Ishikawa (cell line): ENCODE measurements around the gene ATP2B2.

Source experiments
- CEBPB ChIP-seq: IDR thresholded peaks from 2 replicates; pipeline ENCODE4 v1.6.1; 2012
- CREB1 ChIP-seq: IDR thresholded peaks from 2 replicates; pipeline ENCODE4 v1.6.1; 2012; ENCODE audit warnings: low read depth
- EGR1 ChIP-seq: IDR thresholded peaks from 2 replicates; pipeline ENCODE4 v1.6.1; 2012
- EP300 ChIP-seq: IDR thresholded peaks from 2 replicates; pipeline ENCODE4 v1.6.1; 2012; ENCODE audit warnings: borderline replicate concordance
- FOXM1 ChIP-seq: IDR thresholded peaks from 2 replicates; pipeline ENCODE4 v1.6.1; 2012; ENCODE audit warnings: low read depth, borderline replicate concordance
- NFIC ChIP-seq: IDR thresholded peaks from 2 replicates; pipeline ENCODE4 v1.6.1; 2012
- RAD21 ChIP-seq: IDR thresholded peaks from 2 replicates; pipeline ENCODE4 v1.6.1; 2012; ENCODE audit warnings: low read depth
- TAF1 ChIP-seq: IDR thresholded peaks from 2 replicates; pipeline ENCODE4 v1.6.1; 2012; ENCODE audit warnings: low read depth, mild to moderate bottlenecking
- TCF12 ChIP-seq: IDR thresholded peaks from 2 replicates; pipeline ENCODE4 v1.6.1; 2012; ENCODE audit warnings: low read depth
- TEAD4 ChIP-seq: IDR thresholded peaks from 2 replicates; pipeline ENCODE4 v1.6.1; 2012
- USF1 ChIP-seq: IDR thresholded peaks from 2 replicates; pipeline ENCODE4 v1.6.1; 2012
- YY1 ChIP-seq: IDR thresholded peaks from 2 replicates; pipeline ENCODE4 v1.6.1; 2012; ENCODE audit warnings: low read depth
- ZBTB7A ChIP-seq: IDR thresholded peaks from 2 replicates; pipeline ENCODE4 v1.6.1; 2012; ENCODE audit warnings: low read depth
- TF ChIP-seq, protein P1 (sequence below): IDR thresholded peaks from 2 replicates; pipeline ENCODE4 v1.6.1; 2012
- TF ChIP-seq, protein P2 (sequence below): IDR thresholded peaks from 2 replicates; pipeline ENCODE4 v1.6.1; 2012; ENCODE audit warnings: low read depth, mild to moderate bottlenecking

ATP2B2 gene

GRCh38 chr3:10320320-10320677, 185.1 kb downstream of the ATP2B2 start:
- TF ChIP-seq, protein P1, sequence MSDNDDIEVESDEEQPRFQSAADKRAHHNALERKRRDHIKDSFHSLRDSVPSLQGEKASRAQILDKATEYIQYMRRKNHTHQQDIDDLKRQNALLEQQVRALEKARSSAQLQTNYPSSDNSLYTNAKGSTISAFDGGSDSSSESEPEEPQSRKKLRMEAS: no peak
- TF ChIP-seq YY1 (no peak), ZBTB7A (no peak), TEAD4 (no peak), CREB1 (no peak), TCF12 (no peak)

- TF ChIP-seq YY1 (no peak), CREB1 (no peak), EGR1 (no peak), CEBPB (no peak), ZBTB7A (no peak), NFIC (no peak), FOXM1 (no peak), TAF1 (no peak), EP300 (no peak), USF1 (no peak), TEAD4 (no peak), RAD21 (no peak), TCF12 (no peak)
- TF ChIP-seq, protein P1: no peak
- TF ChIP-seq, protein P2, sequence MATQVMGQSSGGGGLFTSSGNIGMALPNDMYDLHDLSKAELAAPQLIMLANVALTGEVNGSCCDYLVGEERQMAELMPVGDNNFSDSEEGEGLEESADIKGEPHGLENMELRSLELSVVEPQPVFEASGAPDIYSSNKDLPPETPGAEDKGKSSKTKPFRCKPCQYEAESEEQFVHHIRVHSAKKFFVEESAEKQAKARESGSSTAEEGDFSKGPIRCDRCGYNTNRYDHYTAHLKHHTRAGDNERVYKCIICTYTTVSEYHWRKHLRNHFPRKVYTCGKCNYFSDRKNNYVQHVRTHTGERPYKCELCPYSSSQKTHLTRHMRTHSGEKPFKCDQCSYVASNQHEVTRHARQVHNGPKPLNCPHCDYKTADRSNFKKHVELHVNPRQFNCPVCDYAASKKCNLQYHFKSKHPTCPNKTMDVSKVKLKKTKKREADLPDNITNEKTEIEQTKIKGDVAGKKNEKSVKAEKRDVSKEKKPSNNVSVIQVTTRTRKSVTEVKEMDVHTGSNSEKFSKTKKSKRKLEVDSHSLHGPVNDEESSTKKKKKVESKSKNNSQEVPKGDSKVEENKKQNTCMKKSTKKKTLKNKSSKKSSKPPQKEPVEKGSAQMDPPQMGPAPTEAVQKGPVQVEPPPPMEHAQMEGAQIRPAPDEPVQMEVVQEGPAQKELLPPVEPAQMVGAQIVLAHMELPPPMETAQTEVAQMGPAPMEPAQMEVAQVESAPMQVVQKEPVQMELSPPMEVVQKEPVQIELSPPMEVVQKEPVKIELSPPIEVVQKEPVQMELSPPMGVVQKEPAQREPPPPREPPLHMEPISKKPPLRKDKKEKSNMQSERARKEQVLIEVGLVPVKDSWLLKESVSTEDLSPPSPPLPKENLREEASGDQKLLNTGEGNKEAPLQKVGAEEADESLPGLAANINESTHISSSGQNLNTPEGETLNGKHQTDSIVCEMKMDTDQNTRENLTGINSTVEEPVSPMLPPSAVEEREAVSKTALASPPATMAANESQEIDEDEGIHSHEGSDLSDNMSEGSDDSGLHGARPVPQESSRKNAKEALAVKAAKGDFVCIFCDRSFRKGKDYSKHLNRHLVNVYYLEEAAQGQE: no peak
Measured at GRCh38 chr3:10319804-10320203, 185.6 kb downstream of the ATP2B2 start.

GRCh38 chr3:10319251-10319650, 186.1 kb downstream of the ATP2B2 start:
- TF ChIP-seq ZBTB7A: no peak

- TF ChIP-seq TCF12 (no peak), RAD21 (no peak), USF1 (no peak), TEAD4 (no peak), NFIC (no peak), CREB1 (no peak), FOXM1 (no peak), TAF1 (no peak), ZBTB7A (no peak), CEBPB (no peak), EP300 (no peak), EGR1 (no peak), YY1 (no peak)
- TF ChIP-seq, protein P1: no peak
- TF ChIP-seq, protein P2: no peak
Measured at GRCh38 chr3:10317961-10318350, 187.4 kb downstream of the ATP2B2 start.

DNA sequence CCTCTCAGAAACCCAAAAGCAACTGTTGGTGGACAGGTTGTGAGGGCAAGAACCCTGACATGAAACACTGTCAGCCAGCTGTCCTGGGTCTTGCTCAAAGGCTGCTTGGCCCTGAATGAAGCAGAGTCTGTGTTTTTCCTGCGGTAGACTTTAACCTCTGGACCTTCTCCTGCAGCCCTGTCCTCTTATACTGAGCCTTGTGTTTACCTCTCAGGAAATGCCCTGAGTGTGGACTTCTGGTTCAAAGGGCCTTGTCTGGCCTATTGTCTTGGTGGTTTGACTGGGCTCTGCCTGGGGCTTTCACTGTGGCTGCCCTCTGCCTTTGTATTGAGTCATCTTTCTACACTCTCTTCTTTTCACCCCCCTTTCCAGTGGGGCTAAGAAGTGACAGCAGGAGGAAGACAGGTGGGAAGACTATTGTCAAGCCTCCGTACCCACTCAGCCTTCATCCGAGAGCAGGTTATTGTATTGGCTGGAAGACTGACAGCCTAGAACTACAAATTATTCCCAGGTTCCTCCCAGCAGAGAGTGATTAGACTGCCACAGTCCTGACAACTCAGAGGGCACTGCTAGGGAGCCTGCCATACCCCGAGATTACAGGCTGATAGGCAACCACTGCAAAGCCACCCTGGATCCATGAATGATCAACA, 187.9 kb downstream of the ATP2B2 start:
- TF ChIP-seq RAD21: no peak
- TF ChIP-seq, protein P2: no peak
- no peak for TF ChIP-seq EGR1
- no peak for TF ChIP-seq TCF12
- no peak for TF ChIP-seq TAF1
- TF ChIP-seq CREB1: no peak
- TF ChIP-seq USF1: no peak
- TF ChIP-seq NFIC: no peak
- TF ChIP-seq ZBTB7A: no peak
- no peak for TF ChIP-seq FOXM1
- no peak for TF ChIP-seq TEAD4
- TF ChIP-seq EP300: no peak
- no peak for TF ChIP-seq CEBPB
- TF ChIP-seq, protein P1: no peak
- TF ChIP-seq YY1: no peak
